Measurements from ENCODE around the gene ACKR1.
A peak's percentile ranks its signal among the peaks of the same experiment; 100 is the strongest.

Gene ACKR1

GRCh38 chr1:159209061-159209460 is 4.4 kb downstream of the ACKR1 start:
- H3K27me3 Mint-ChIP-seq (ENCODE audit: low read depth): peaks cover 66% of the 10 kb centered on the region
- H3K9me3 Mint-ChIP-seq: no peaks in the 10 kb centered on the region
- H3K27ac Mint-ChIP-seq: no peak overlapping the region
- H3K36me3 Mint-ChIP-seq (ENCODE audit: low read depth): no peaks in the 10 kb centered on the region
- TF ChIP-seq CTCF (IDR thresholded peaks at IDR 0.05; ENCODE audit: unreplicated experiment in 3 of 3): no peak
- peaks cover 6% of the 10 kb centered on the region for H3K4me1 Mint-ChIP-seq
- H3K4me3 Mint-ChIP-seq: no peak overlapping the region

GRCh38 chr1:159211331-159212136 is 6.9 kb downstream of the ACKR1 start:
- peak; percentile 71 to 78 (median 75) for TF ChIP-seq CTCF (IDR thresholded peaks at IDR 0.05; ENCODE audit: unreplicated experiment in 3 of 3)
- peaks cover 6% of the 10 kb centered on the region for H3K4me1 Mint-ChIP-seq
- H3K36me3 Mint-ChIP-seq (ENCODE audit: low read depth): no peaks in the 10 kb centered on the region
- no peak overlapping the region for H3K27ac Mint-ChIP-seq
- no peak overlapping the region for H3K4me3 Mint-ChIP-seq
- peaks cover 60% of the 10 kb centered on the region for H3K27me3 Mint-ChIP-seq (ENCODE audit: low read depth)
- H3K9me3 Mint-ChIP-seq: no peaks in the 10 kb centered on the region

DNA sequence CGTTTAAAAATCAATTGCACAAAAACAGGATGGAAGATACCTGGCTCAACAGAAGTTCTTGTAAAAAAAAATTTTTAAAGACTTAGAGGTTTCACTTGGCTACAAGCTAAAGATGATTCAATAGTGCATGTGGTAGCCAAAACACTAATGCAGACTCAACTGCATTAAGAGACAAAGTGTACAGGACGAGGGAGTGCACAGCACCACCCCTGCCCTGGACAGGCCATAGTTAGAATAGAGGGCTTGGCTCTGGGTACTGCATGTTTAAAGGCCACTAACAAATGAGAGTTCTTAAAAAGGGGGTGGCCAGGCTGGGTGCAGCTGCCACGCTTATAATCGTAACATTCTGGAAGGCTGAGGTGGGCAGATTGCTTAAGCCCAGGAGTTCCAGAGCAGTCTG is 7.9 kb downstream of the ACKR1 start:
- Mint-ChIP-seq H3K36me3 (ENCODE audit: low read depth) (no peaks in the 10 kb centered on the region), H3K9me3 (no peaks in the 10 kb centered on the region), H3K4me1 (peaks cover 6% of the 10 kb centered on the region), H3K27ac (no peak overlapping the region), H3K27me3 (ENCODE audit: low read depth) (peaks cover 53% of the 10 kb centered on the region), H3K4me3 (no peak overlapping the region)
- TF ChIP-seq CTCF (IDR thresholded peaks at IDR 0.05; ENCODE audit: unreplicated experiment in 3 of 3): no peak

DNA sequence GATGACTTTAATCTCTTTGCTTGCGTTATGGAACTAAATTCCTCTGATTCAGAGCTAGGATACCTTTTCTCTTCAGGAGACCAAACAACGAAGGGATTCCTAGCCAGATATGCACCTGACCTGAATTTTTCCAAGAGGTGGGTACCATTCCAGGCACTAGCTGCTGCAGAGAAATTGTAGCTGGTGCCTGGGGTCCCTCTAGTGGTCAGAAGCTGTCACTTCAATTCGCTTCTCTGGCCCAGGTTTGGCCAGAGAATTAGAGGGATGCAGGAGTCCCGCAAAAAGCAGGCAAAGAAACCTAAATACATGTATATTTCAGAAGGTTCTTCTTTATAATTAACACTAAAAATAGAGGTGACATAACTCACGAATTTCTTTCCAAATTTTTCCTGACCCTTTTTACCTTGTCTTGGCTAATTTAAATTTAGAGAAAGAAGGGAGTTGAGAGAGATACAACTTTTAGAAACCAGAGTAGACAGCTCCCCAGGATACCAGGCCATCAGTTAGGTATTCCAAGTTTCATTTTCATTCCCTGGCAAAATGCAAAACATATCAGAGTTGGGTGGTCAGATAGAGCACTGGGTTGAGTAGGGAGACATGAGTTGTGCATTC is 9.6 kb downstream of the ACKR1 start:
- Mint-ChIP-seq H3K27me3 (ENCODE audit: low read depth) (peaks cover 42% of the 10 kb centered on the region), H3K27ac (no peak overlapping the region), H3K4me3 (no peak overlapping the region), H3K36me3 (ENCODE audit: low read depth) (no peaks in the 10 kb centered on the region), H3K4me1 (peaks cover 6% of the 10 kb centered on the region), H3K9me3 (no peaks in the 10 kb centered on the region)
- TF ChIP-seq CTCF (IDR thresholded peaks at IDR 0.05; ENCODE audit: unreplicated experiment in 3 of 3): peak; percentile 82 to 88 (median 84)

GRCh38 chr1:159218649-159219636 is 14.3 kb downstream of the ACKR1 start:
- no peak for TF ChIP-seq CTCF (IDR thresholded peaks at IDR 0.05; ENCODE audit: unreplicated experiment in 3 of 3)
- Mint-ChIP-seq H3K27ac (no peak overlapping the region), H3K4me3 (no peak overlapping the region), H3K9me3 (no peaks in the 10 kb centered on the region), H3K4me1 (no peaks in the 10 kb centered on the region), H3K36me3 (ENCODE audit: low read depth) (no peaks in the 10 kb centered on the region), H3K27me3 (ENCODE audit: low read depth) (peaks cover 30% of the 10 kb centered on the region)

Measured in nephron (organoid).